AG10803 (cell line): ENCODE measurements around the gene AVEN.

ENCODE experiments used
- DNase-seq: peaks from one replicate; pipeline ENCODE4 v3.0.0; 2010; ENCODE audit warnings: low read depth
- H3K4me3 ChIP-seq: 2 replicates; pipeline ENCODE4 v1.5.1; 2011; ENCODE audit warnings: mild to moderate bottlenecking, low read length, control low read depth
- TF ChIP-seq, protein P1 (sequence below): conservative IDR thresholded peaks from 2 replicates; pipeline ENCODE4 v1.5.1; 2011; ENCODE audit warnings: mild to moderate bottlenecking, low read length, control low read depth, inconsistent platforms

AVEN gene

DNA sequence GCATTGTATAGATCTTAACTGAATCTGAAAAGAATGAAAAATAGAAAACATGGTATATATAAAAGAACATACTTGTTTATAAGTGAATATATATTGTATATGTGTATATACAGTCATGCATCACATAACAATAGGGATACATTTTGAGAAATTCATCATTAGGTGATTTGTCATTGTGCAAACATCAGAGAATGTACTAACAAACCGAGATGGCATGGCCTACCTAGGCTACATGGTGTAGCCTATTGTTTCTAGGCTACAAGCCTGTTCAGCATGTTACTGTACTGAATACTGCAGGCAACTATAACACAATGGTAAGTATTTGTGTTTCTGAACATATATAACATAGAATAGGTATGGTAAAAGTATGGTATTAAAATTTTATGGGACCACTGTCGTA lies 135.3 kb downstream of the AVEN start:
- TF ChIP-seq, protein P1, sequence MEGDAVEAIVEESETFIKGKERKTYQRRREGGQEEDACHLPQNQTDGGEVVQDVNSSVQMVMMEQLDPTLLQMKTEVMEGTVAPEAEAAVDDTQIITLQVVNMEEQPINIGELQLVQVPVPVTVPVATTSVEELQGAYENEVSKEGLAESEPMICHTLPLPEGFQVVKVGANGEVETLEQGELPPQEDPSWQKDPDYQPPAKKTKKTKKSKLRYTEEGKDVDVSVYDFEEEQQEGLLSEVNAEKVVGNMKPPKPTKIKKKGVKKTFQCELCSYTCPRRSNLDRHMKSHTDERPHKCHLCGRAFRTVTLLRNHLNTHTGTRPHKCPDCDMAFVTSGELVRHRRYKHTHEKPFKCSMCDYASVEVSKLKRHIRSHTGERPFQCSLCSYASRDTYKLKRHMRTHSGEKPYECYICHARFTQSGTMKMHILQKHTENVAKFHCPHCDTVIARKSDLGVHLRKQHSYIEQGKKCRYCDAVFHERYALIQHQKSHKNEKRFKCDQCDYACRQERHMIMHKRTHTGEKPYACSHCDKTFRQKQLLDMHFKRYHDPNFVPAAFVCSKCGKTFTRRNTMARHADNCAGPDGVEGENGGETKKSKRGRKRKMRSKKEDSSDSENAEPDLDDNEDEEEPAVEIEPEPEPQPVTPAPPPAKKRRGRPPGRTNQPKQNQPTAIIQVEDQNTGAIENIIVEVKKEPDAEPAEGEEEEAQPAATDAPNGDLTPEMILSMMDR: no peak
- no peak for DNase-seq
- no peak overlapping the region for H3K4me3 ChIP-seq

DNA sequence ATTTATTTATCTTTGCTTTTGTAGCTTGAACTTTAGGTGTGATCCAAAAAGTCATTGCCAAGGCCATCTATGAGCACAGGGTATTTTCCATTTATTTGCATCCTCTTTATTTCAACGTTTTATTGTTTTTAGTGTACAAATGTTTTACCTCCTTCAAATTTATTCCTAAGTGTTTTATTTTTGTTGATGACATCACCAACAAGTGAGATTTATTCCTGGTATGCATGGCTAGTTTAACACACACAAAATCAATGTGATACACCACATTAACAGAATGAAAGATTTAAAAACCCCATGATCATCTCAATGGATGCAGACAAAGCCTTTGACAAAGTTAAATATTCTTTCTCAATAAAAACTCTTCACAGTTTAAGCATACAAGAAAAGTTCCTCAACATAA lies 137.0 kb downstream of the AVEN start:
- H3K4me3 ChIP-seq: no peak overlapping the region
- DNase-seq: no peak
- TF ChIP-seq, protein P1: no peak

DNA sequence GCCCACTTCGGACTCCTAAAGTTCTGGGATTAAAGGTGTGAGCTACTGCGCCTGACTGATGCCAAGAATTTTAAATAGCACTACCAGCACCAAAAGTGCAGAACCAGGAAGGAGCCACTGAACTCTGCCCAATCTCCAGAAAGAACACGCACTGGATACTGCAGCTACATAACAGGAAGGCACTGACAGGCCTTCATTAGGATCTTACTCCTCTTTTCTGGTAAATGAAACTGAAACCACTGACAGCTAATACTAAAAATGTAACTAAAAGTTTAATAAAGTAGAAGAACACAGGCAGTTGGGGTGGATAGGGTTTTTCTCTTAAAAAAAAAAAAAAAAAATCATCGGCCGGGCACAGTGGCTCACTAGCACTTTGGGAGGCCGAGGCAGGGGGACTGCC lies 144.8 kb downstream of the AVEN start:
- DNase-seq: no peak
- no peak overlapping the region for H3K4me3 ChIP-seq
- TF ChIP-seq, protein P1: no peak

DNA sequence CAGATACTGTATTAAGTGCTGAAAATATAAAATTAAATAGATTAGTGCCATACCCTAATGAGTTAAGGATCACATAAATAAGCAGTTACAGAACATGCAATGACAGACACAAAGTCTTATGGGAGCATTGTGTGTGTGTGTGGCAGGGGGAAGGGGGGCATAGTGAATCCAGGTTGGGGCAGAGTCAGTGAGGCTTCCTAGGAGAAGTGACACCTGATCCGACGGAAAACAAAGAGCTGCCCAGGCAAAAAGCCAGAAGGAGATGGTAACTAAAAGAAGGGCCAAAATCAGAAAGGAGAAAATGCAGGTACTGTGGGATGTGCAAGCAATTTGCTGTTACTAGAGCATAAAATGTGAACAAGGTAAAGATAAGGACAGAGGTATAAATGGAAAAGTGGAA lies 150.8 kb downstream of the AVEN start:
- H3K4me3 ChIP-seq: no peak overlapping the region
- TF ChIP-seq, protein P1: no peak
- no peak for DNase-seq

DNA sequence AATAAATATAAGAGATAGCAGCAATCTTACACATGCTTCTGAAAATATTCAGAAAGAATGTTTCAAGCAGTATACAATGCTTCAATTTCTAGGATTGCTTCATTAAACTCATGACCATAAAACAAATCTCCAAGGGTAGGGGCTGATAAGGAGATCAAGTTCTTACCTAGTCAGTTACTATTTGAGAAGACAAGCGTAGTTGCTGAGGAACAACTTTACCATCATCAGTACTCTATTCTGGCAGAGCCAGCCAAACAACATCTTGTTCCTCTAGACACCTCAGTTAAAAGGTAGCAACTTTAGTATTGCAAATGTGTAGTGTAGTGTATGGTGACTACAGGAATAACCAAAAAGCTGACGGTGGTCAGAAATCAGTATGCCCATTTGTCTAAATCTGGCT lies 156.1 kb downstream of the AVEN start:
- no peak for DNase-seq
- TF ChIP-seq, protein P1: no peak
- no peak overlapping the region for H3K4me3 ChIP-seq

DNA sequence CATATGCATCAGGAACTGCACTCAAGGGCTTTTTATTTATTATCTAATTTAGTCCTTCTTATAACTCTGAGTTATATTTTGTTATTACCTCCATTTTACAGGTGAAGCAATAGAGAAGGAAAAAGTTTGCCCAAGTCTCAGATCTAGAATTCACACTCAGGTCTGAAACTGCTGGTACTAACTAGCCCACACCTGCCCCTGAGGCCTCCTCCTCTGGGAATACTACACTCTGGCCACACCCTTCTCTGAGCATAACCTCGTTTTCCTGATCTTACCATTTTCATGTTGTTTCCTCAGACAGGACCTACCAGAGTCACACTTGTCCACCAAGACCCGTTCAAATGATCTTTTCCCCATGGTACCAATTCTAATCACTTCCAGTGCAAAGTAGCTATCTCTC lies 164.8 kb downstream of the AVEN start:
- H3K4me3 ChIP-seq: no peak overlapping the region
- TF ChIP-seq, protein P1: no peak
- DNase-seq: no peak

DNA sequence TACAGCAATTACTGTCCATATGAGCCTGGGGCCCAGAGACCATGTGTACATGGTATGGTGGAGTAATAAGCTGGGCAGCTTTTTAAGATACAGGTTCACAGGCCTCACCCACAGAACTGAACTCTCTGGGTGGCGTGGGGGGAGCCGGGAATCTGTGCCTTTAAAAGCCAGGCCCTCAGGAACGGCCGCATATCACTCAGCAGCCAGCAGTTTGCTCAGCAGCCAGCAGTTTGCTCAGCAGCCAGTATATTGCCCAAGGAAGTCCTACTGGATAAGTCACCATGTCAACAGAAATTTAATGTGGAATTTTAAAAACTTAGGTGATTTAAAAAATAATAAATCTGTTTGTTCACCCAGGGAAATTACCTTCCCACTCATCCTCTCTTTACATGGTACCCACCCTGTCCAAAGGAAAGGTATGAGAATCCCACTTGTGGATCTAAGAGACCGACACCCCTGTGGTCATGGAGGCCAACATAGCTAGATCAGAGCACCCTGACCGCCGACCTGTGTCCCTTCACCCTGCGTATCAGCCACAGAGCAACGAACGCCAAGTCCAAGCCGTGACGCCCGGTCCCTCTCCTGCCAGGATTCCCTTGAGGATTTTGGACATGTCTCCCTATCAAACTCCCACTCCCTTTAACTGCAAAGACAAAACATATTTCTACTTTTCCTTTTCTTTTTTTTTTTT lies 166.4 kb downstream of the AVEN start:
- TF ChIP-seq, protein P1: no peak
- peak; percentile 50 for DNase-seq
- no peak overlapping the region for H3K4me3 ChIP-seq
